GM04504 (cell line): ENCODE data around the gene ACOXL.

Experiments used
- DNase-seq: peaks from one replicate; pipeline ENCODE4 v3.0.0-alpha.2; 2012; ENCODE audit warnings: low read depth

Gene ACOXL

GRCh38 chr2:110828330-110828729 is 96.0 kb downstream of the ACOXL start:
- DNase-seq, result no peak

GRCh38 chr2:110829413-110830146 is 97.2 kb downstream of the ACOXL start:
- DNase-seq, result no peak

- no peak for DNase-seq
Measured at GRCh38 chr2:110832740-110833139, 100.4 kb downstream of the ACOXL start.

- no peak for DNase-seq
Measured at GRCh38 chr2:110834134-110834827, 101.9 kb downstream of the ACOXL start.

- DNase-seq, result no peak
Measured at GRCh38 chr2:110836671-110837070, 104.3 kb downstream of the ACOXL start.

- DNase-seq, result no peak
Measured at GRCh38 chr2:110837446-110838409, 105.4 kb downstream of the ACOXL start.

- no peak for DNase-seq
Measured at GRCh38 chr2:110838657-110839384, 106.4 kb downstream of the ACOXL start.

- no peak for DNase-seq
Measured at GRCh38 chr2:110840508-110840907, 108.1 kb downstream of the ACOXL start.

GRCh38 chr2:110842048-110842447 is 109.7 kb downstream of the ACOXL start:
- DNase-seq, result no peak

- DNase-seq, result no peak
Measured at GRCh38 chr2:110843496-110843895, 111.1 kb downstream of the ACOXL start.

GRCh38 chr2:110843959-110844510 is 111.7 kb downstream of the ACOXL start:
- no peak for DNase-seq

GRCh38 chr2:110847651-110848050 is 115.3 kb downstream of the ACOXL start:
- DNase-seq, result no peak

GRCh38 chr2:110848071-110848470 is 115.7 kb downstream of the ACOXL start:
- no peak for DNase-seq

- no peak for DNase-seq
Measured at GRCh38 chr2:110848519-110849030, 116.2 kb downstream of the ACOXL start.

GRCh38 chr2:110851531-110851930 is 119.2 kb downstream of the ACOXL start:
- no peak for DNase-seq

- no peak for DNase-seq
Measured at GRCh38 chr2:110852051-110852450, 119.7 kb downstream of the ACOXL start.

- DNase-seq, result no peak
Measured at GRCh38 chr2:110852541-110853263, 120.3 kb downstream of the ACOXL start.

GRCh38 chr2:110853516-110853915 is 121.1 kb downstream of the ACOXL start:
- DNase-seq, result no peak

- no peak for DNase-seq
Measured at GRCh38 chr2:110853948-110854347, 121.6 kb downstream of the ACOXL start.

- DNase-seq, result no peak
Measured at GRCh38 chr2:110854355-110855081, 122.1 kb downstream of the ACOXL start.
